Tibial nerve (tissue), 4 donors: Measurements from ENCODE around the gene AOPEP. TPM values are rescaled to one million over a fixed set of nuclear protein-coding genes. Genes with fewer than 3 reads are reported as not detected.
A peak's percentile ranks its signal among the peaks of the same experiment; 100 is the strongest.

ENCODE experiments used
- DNase-seq, 2 donors: peaks; one replicate each; pipeline ENCODE4 v3.0.0-alpha.2; 2019; ENCODE audit warnings: low spot score in 2 of 2
- H3K27ac ChIP-seq, 4 donors: fragments of 200-600 bp; sonication (generic) in 3 of 4; one replicate each; pipeline ENCODE4 v1.5.1; 2017 to 2019; ENCODE audit warnings: mild to moderate bottlenecking in 1 of 4
- H3K27me3 ChIP-seq, 2 donors: fragments of 200-600 bp; sonication (generic) in 1 of 2; one replicate each; pipeline versions ENCODE4 v1.5.1 to v1.6.0; 2017 to 2019
- H3K36me3 ChIP-seq, 3 donors: fragments of 200-600 bp; sonication (generic); one replicate each; pipeline ENCODE4 v1.5.1; 2018 to 2019
- H3K4me1 ChIP-seq, 4 donors: fragments of 200-600 bp; sonication (generic) in 3 of 4; one replicate each; pipeline ENCODE4 v1.5.1; 2017 to 2019
- H3K4me3 ChIP-seq, 4 donors: fragments of 200-600 bp; sonication (generic) in 3 of 4; one replicate each; pipeline ENCODE4 v1.5.1; 2017 to 2019; ENCODE audit warnings: mild to moderate bottlenecking in 1 of 4, moderate library complexity in 1 of 4
- H3K9me3 ChIP-seq, 4 donors: fragments of 200-600 bp; sonication (generic) in 3 of 4; one replicate each; pipeline ENCODE4 v1.5.1; 2017 to 2019
- EP300 ChIP-seq, 2 donors: sonication (generic); formaldehyde crosslinking; IDR thresholded peaks; one replicate each; pipeline ENCODE4 v1.6.1; 2017; ENCODE audit warnings: antibody characterized with exemption in 2 of 2, mild to moderate bottlenecking in 1 of 2
- POLR2A ChIP-seq, 2 donors: fragments of 450-650 bp; IDR thresholded peaks; one replicate each; pipeline ENCODE4 v1.6.1; 2017; ENCODE audit warnings: antibody characterized with exemption in 2 of 2, mild to moderate bottlenecking in 2 of 2, moderate library complexity in 2 of 2
- WGBS, 2 donors: methylation state at CpG; one replicate each; pipeline ENCODE4 v1.1.5; 2018; 5-methylcytosine and 5-hydroxymethylcytosine counted together
- total RNA-seq, 4 donors: library from RNA; depleted of rRNA; stranded (reverse); fragments of >200 nt; gene quantifications; one replicate each; pipeline ENCODE4 v1.1.0, GENCODE V29; 2016
- TF ChIP-seq, protein P1 (sequence below), 5 experiments: fragments of 200-600 bp in 3 of 5; fragments of 450-650 bp in 2 of 5; sonication (generic) in 3 of 5; IDR thresholded peaks; one replicate each; pipeline ENCODE4 v1.5.1; 2016 to 2019; ENCODE audit warnings: antibody characterized with exemption in 5 of 5, mild to moderate bottlenecking in 3 of 5, moderate library complexity in 2 of 5

AOPEP gene
- total RNA-seq, 4 donors from 2014 or later, result 236 to 323 (median 265) TPM

DNA sequence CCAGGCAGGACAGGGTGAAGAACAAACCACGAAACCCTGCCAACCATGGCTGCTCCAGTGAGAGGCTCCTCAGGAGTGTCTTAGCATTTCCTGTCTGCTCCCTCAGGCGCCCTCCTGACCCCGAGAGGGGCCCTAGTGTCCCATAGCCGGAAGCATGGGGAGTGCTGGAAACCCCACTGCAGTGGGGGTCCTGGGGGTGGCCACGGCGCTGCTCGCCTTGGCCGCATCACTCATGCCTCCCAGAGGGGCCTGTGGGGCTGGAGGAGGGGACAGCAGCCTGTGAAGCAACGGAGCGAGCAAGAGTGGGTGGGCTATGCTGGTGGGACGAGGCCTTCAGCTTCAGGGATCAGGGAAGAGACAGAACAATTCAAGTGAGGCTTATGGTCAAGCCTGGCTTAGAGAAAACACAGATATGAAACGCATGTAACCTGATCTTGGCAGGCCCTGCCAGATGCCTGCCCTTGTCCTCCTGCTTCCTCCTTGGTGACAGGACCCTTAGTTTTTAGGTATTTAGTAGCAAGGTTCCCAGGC, 372.0 kb downstream of the AOPEP start:
- Histone ChIP-seq H3K9me3 (no peaks in the 10 kb centered on the region), H3K4me3 (no peak overlapping the region), H3K27ac (peak overlapping the region; percentile 46 to 94 (median 76)), H3K4me1 (peaks cover 0 to 94% (median 61%) of the 10 kb centered on the region in 4 donors), H3K27me3 (no peaks in the 10 kb centered on the region), H3K36me3 (peaks cover 0 to 37% (median 0%) of the 10 kb centered on the region in 3 donors)
- 60 to 62% methylated on average over 12 of the region's 12 CpGs for WGBS, 2 donors
- TF ChIP-seq POLR2A (IDR thresholded peaks at IDR 0.05) (no peak), EP300 (IDR thresholded peaks at IDR 0.05) (no peak)
- DNase-seq, result no peak

DNA sequence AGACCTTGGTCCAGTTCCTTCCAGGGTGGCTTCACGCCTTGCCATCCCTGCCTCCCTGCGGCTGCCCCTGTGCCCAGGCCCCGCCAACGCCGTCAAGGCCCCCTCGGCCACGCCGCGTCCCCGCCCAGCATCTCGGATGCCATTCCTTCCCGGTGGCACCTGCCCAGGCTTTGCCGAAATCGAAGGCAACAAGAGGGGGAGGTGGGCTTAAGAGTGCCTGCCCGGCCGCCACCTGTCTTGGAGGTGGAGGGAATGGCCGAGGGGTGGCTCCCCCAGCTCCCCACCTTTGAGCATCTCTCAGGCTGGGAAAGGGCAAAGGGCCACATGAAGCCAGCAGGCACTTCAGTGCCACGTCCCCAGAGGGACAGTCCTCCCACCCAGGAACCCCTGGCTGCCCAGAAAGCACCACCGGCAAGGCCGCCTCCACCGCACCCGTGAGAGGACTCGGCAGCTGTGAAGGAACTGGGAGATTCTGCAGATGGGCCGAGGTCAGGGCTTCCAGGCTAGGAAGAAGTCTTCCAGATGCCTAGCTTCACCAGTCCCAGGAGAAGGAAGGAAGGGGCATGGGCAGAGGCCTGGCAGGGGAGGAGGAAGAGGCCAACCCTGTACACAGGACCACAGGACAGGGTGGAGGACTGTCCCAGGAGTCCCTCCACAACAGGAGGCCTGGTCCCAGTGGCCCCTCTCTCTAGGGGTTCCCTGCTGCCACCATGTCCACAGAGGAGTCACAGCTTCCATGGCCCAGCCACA, 373.0 kb downstream of the AOPEP start:
- Histone ChIP-seq H3K9me3 (no peaks in the 10 kb centered on the region), H3K4me3 (no peak overlapping the region), H3K4me1 (peaks cover 0 to 94% (median 61%) of the 10 kb centered on the region in 4 donors), H3K27me3 (no peaks in the 10 kb centered on the region), H3K27ac (peak overlapping the region; percentile 45 to 94 (median 76)), H3K36me3 (peaks cover 0 to 33% (median 0%) of the 10 kb centered on the region in 3 donors)
- 90 to 95% methylated on average over 23 to 24 of the region's 24 CpGs for WGBS, 2 donors
- no peak for TF ChIP-seq EP300 (IDR thresholded peaks at IDR 0.05)
- TF ChIP-seq, protein P1, sequence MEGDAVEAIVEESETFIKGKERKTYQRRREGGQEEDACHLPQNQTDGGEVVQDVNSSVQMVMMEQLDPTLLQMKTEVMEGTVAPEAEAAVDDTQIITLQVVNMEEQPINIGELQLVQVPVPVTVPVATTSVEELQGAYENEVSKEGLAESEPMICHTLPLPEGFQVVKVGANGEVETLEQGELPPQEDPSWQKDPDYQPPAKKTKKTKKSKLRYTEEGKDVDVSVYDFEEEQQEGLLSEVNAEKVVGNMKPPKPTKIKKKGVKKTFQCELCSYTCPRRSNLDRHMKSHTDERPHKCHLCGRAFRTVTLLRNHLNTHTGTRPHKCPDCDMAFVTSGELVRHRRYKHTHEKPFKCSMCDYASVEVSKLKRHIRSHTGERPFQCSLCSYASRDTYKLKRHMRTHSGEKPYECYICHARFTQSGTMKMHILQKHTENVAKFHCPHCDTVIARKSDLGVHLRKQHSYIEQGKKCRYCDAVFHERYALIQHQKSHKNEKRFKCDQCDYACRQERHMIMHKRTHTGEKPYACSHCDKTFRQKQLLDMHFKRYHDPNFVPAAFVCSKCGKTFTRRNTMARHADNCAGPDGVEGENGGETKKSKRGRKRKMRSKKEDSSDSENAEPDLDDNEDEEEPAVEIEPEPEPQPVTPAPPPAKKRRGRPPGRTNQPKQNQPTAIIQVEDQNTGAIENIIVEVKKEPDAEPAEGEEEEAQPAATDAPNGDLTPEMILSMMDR (IDR thresholded peaks at IDR 0.05), result no peak
- no peak for TF ChIP-seq POLR2A (IDR thresholded peaks at IDR 0.05)
- DNase-seq, result no peak

DNA sequence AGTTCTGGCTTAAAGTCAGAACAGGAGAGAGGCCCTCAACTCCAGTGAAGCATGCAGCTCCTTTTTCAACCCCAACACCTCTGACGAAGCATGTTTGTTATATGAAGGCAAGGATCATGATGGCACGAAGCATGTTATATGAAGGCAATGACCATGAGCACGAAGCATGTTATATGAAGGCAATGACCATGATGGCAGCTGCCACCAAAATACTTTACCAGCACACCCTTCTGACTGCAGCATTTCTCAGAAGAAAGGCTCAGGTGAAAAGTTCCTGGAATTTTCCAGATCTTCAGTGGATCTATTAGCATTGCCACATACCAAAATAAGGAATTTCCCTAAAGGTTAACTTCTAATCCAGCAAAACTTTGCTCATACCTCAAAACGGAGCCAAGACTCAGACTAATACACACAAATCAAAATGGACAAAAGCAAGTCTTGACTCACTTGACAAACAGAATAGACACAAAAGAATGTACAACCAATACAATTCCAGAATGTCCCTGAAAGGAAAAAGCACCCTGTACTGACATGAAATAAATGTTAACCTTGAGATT, 373.6 kb downstream of the AOPEP start:
- H3K36me3 ChIP-seq, result peaks cover 0 to 35% (median 0%) of the 10 kb centered on the region in 3 donors
- no peak overlapping the region for H3K4me3 ChIP-seq
- TF ChIP-seq, protein P1 (IDR thresholded peaks at IDR 0.05), result no peak
- no peak for TF ChIP-seq POLR2A (IDR thresholded peaks at IDR 0.05)
- no peak for TF ChIP-seq EP300 (IDR thresholded peaks at IDR 0.05)
- H3K27me3 ChIP-seq, result no peaks in the 10 kb centered on the region
- H3K4me1 ChIP-seq, result peaks cover 0 to 94% (median 59%) of the 10 kb centered on the region in 4 donors
- H3K9me3 ChIP-seq, result no peaks in the 10 kb centered on the region
- H3K27ac ChIP-seq, result peak overlapping the region; percentile 61 to 94 (median 78)
- 77 to 79% methylated on average over 4 of the region's 4 CpGs for WGBS, 2 donors
- DNase-seq, result no peak

DNA sequence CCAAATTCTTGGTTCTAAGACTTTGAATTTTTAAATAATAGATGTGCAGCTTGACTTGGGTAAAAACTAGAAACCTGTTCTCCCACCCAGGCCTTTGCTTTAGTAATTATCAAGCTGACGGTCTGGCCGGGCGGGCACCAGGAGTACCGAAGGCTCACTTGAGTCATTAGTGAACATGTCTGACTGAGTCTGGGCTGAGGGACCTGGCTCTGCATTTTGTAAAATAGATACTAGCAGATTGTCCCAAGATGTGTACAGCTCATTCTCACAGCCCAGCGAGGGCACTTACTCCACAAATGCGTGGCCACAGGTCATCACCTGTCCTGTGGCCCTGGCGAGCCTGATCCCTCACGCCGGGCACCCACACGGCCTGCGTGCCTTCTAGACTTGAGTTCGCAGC, 374.8 kb downstream of the AOPEP start:
- no peak for DNase-seq
- Histone ChIP-seq H3K27me3 (no peaks in the 10 kb centered on the region), H3K27ac (peak overlapping the region; percentile 61 to 94 (median 78)), H3K4me1 (peaks cover 0 to 94% (median 51%) of the 10 kb centered on the region in 4 donors), H3K36me3 (peaks cover 0 to 36% (median 0%) of the 10 kb centered on the region in 3 donors), H3K4me3 (no peak overlapping the region), H3K9me3 (no peaks in the 10 kb centered on the region)
- no peak for TF ChIP-seq POLR2A (IDR thresholded peaks at IDR 0.05)
- TF ChIP-seq, protein P1 (IDR thresholded peaks at IDR 0.05), result no peak
- no peak for TF ChIP-seq EP300 (IDR thresholded peaks at IDR 0.05)
- WGBS, 2 donors, result 90 to 91% methylated on average over 12 of the region's 12 CpGs

DNA sequence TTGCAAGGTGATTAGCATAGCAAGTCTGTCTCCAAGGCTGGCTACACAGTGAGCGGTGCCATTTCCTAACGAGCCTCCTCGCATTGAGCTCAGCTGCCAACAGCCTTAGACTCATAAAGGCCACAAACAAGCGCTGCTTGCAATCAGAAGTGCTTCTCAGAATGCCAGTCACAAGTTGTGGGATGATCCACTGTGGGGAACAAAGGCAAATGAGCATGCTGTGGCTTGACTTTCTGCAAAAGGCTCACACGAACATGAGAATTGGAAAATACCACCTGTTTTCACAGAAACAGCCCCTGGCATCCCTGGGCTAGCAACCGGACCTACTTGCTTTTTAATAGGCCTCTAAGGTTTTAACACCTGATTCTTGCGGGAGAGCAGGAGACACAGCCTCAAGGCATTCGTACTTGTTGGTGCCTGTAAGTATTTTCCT, 375.5 kb downstream of the AOPEP start:
- Histone ChIP-seq H3K9me3 (no peaks in the 10 kb centered on the region), H3K27ac (peak overlapping the region; percentile 61 to 94 (median 78)), H3K36me3 (peaks cover 0 to 36% (median 0%) of the 10 kb centered on the region in 3 donors), H3K4me1 (peaks cover 0 to 94% (median 55%) of the 10 kb centered on the region in 4 donors), H3K27me3 (no peaks in the 10 kb centered on the region), H3K4me3 (no peak overlapping the region)
- whole genome bisulfite sequencing, 2 donors, result 59 to 66% methylated on average over 8 of the region's 8 CpGs
- peak in 1 of 2 donors; percentile 78 for TF ChIP-seq EP300 (IDR thresholded peaks at IDR 0.05)
- peak in 1 of 2 donors; percentile 46 for TF ChIP-seq POLR2A (IDR thresholded peaks at IDR 0.05)
- TF ChIP-seq, protein P1 (IDR thresholded peaks at IDR 0.05), result no peak
- no peak for DNase-seq
